H9 (cell line): ENCODE results near the gene YBEY. TPM values are rescaled to one million over a fixed set of nuclear protein-coding genes. Genes with fewer than 3 reads are reported as not detected.
A peak's percentile ranks its signal among the peaks of the same experiment; 100 is the strongest.

Experiments used
- DNase-seq: peaks from one replicate; pipeline ENCODE4 v3.0.0-alpha.2; 2017
- H2AFZ ChIP-seq: one replicate; pipeline ENCODE4 v1.6.1; 2013; ENCODE audit warnings: mild to moderate bottlenecking, low read length, control low read depth, moderate library complexity
- H2AK5ac ChIP-seq: 2 replicates; pipeline ENCODE4 v1.6.1; 2013; ENCODE audit warnings: low read length, control low read depth, mixed read lengths; ENCODE audit not compliant: insufficient read length
- H2BK120ac ChIP-seq: one replicate; pipeline ENCODE4 v1.6.1; 2013; ENCODE audit warnings: low read depth, mild to moderate bottlenecking, low read length, control low read depth, inconsistent platforms; ENCODE audit not compliant: poor library complexity, severe bottlenecking
- H2BK12ac ChIP-seq: 2 replicates; pipeline ENCODE4 v1.6.1; 2013; ENCODE audit warnings: low read length, control low read depth, mixed read lengths, low read depth; ENCODE audit not compliant: insufficient read length
- H2BK15ac ChIP-seq: 2 replicates; pipeline ENCODE4 v1.6.1; 2013; ENCODE audit warnings: low read depth, low read length, control low read depth
- H2BK20ac ChIP-seq: one replicate; pipeline ENCODE4 v1.6.1; 2013; ENCODE audit warnings: low read depth, mild to moderate bottlenecking, low read length, control low read depth, inconsistent platforms; ENCODE audit not compliant: poor library complexity, severe bottlenecking
- H2BK5ac ChIP-seq: 2 replicates; pipeline ENCODE4 v1.6.1; 2013; ENCODE audit warnings: low read length, control low read depth, mixed read lengths; ENCODE audit not compliant: insufficient read length
- H3K14ac ChIP-seq: 2 replicates; pipeline ENCODE4 v1.6.1; 2013; ENCODE audit warnings: low read length, control low read depth; ENCODE audit not compliant: insufficient read depth
- H3K18ac ChIP-seq: 2 replicates; pipeline ENCODE4 v1.6.1; 2013; ENCODE audit warnings: low read depth, mild to moderate bottlenecking, mixed read lengths, low read length, control low read depth; ENCODE audit not compliant: insufficient read length
- H3K23ac ChIP-seq: 2 replicates; pipeline ENCODE4 v1.6.1; 2013; ENCODE audit warnings: low read length, control low read depth, mixed read lengths, low read depth; ENCODE audit not compliant: insufficient read length
- H3K23me2 ChIP-seq: 2 replicates; pipeline ENCODE4 v1.6.1; 2013; ENCODE audit warnings: low read depth, mild to moderate bottlenecking, mixed read lengths, low read length, control low read depth; ENCODE audit not compliant: insufficient read length, poor library complexity, severe bottlenecking
- H3K27ac ChIP-seq: 2 replicates; pipeline ENCODE4 v1.5.1; 2013; ENCODE audit warnings: low read length, control low read depth, mixed read lengths, low read depth; ENCODE audit not compliant: insufficient read length
- H3K27me3 ChIP-seq: 2 replicates; pipeline ENCODE4 v1.6.1; 2013; ENCODE audit warnings: low read length, control low read depth, inconsistent platforms; ENCODE audit not compliant: insufficient read depth
- H3K4ac ChIP-seq: 2 replicates; pipeline ENCODE4 v1.6.1; 2013; ENCODE audit warnings: low read depth, mild to moderate bottlenecking, control low read depth, inconsistent platforms, low read length, moderate library complexity
- H3K4me1 ChIP-seq: 2 replicates; pipeline ENCODE4 v1.6.1; 2013; ENCODE audit warnings: low read length, control low read depth, inconsistent platforms; ENCODE audit not compliant: insufficient read depth
- H3K4me2 ChIP-seq: 2 replicates; pipeline ENCODE4 v1.6.1; 2013; ENCODE audit warnings: low read length, control low read depth, mixed read lengths; ENCODE audit not compliant: insufficient read length, insufficient read depth
- H3K56ac ChIP-seq: 2 replicates; pipeline ENCODE4 v1.6.1; 2013; ENCODE audit warnings: low read depth, mild to moderate bottlenecking, mixed read lengths, low read length, control low read depth; ENCODE audit not compliant: insufficient read length
- H3K79me1 ChIP-seq: 2 replicates; pipeline ENCODE4 v1.6.1; 2013; ENCODE audit warnings: low read depth, mild to moderate bottlenecking, moderate library complexity, low read length, control low read depth, inconsistent platforms; ENCODE audit not compliant: insufficient read depth, poor library complexity, severe bottlenecking
- H3K79me2 ChIP-seq: 2 replicates; pipeline ENCODE4 v1.6.1; 2013; ENCODE audit warnings: low read length, control low read depth, inconsistent platforms; ENCODE audit not compliant: insufficient read depth
- H3K9ac ChIP-seq: 2 replicates; pipeline ENCODE4 v1.6.1; 2013; ENCODE audit warnings: low read length, control low read depth, mixed read lengths; ENCODE audit not compliant: insufficient read length; ENCODE audit errors: extremely low read depth
- H3K9me3 ChIP-seq: one replicate; pipeline ENCODE4 v1.6.1; 2013; ENCODE audit warnings: low read depth, low read length, inconsistent platforms; ENCODE audit not compliant: control insufficient read depth
- H3T11ph ChIP-seq: one replicate; pipeline ENCODE4 v1.6.1; 2013; ENCODE audit warnings: mild to moderate bottlenecking, low read length, control low read depth, inconsistent platforms
- H4K20me1 ChIP-seq: one replicate; pipeline ENCODE4 v1.6.1; 2013; ENCODE audit not compliant: control insufficient read depth, insufficient read length, insufficient read depth
- H4K5ac ChIP-seq: 2 replicates; pipeline ENCODE4 v1.6.1; 2013; ENCODE audit warnings: low read depth, mild to moderate bottlenecking, mixed read lengths, low read length, control low read depth; ENCODE audit not compliant: insufficient read length
- H4K8ac ChIP-seq: replicated peaks from 2 replicates; pipeline ENCODE4 v1.6.1; 2013; ENCODE audit warnings: low read length, control low read depth, mixed read lengths, low read depth; ENCODE audit not compliant: insufficient read length
- H4K91ac ChIP-seq: 2 replicates; pipeline ENCODE4 v1.6.1; 2013; ENCODE audit warnings: low read depth, mild to moderate bottlenecking, moderate library complexity, mixed read lengths, low read length, control low read depth; ENCODE audit not compliant: insufficient read length
- H3K27ac Mint-ChIP-seq, 3 experiments: 2 replicates in 2 of 3; 3 replicates in 1 of 3; pipeline ENCODE4 v1.8.0; 2020 to 2021; ENCODE audit warnings: mixed read lengths in 3 of 3, mild to moderate bottlenecking in 1 of 3, moderate library complexity in 1 of 3
- H3K27me3 Mint-ChIP-seq: 2 replicates; pipeline ENCODE4 v1.8.0; 2021; ENCODE audit warnings: low read depth, mild to moderate bottlenecking, moderate library complexity, mixed read lengths
- H3K36me3 Mint-ChIP-seq, 3 experiments: 2 replicates in 2 of 3; 3 replicates in 1 of 3; pipeline ENCODE4 v1.8.0; 2020 to 2021; ENCODE audit warnings: low read depth in 3 of 3, mixed read lengths in 3 of 3; ENCODE audit not compliant: insufficient read depth in 1 of 3
- H3K4me1 Mint-ChIP-seq, 2 experiments: 2 replicates each; pipeline ENCODE4 v1.8.0; 2020; ENCODE audit warnings: mixed read lengths in 2 of 2
- H3K4me3 Mint-ChIP-seq, 2 experiments: 2 replicates in 1 of 2; 3 replicates in 1 of 2; pipeline ENCODE4 v1.8.0; 2020 to 2021; ENCODE audit warnings: mild to moderate bottlenecking in 2 of 2, mixed read lengths in 2 of 2, moderate library complexity in 1 of 2
- H3K9me3 Mint-ChIP-seq, 2 experiments: 2 replicates in 1 of 2; 3 replicates in 1 of 2; pipeline ENCODE4 v1.8.0; 2020; ENCODE audit warnings: mild to moderate bottlenecking in 2 of 2, mixed read lengths in 2 of 2, moderate library complexity in 1 of 2
- whole genome bisulfite sequencing: extraction: QIAGEN DNeasy Blood & Tissue Kit; methylation state at CpG from one replicate; pipeline ENCODE4 v1.1.7; 2013; ENCODE audit warnings: missing lambda C conversion rate, low lambda C conversion rate, mixed read lengths; ENCODE audit not compliant: insufficient read length; ENCODE audit errors: extremely low coverage; 5-methylcytosine and 5-hydroxymethylcytosine counted together
- total RNA-seq: library from RNA; stranded (reverse); gene quantifications from 2 replicates; pipeline ENCODE4 v1.2.1, GENCODE V29; 2021
- TF ChIP-seq, protein P1 (sequence below): fragments of 200-600 bp; sonication (generic); conservative IDR thresholded peaks from 3 replicates; pipeline ENCODE4 v1.8.0; 2021; ENCODE audit warnings: antibody characterized with exemption, mild to moderate bottlenecking

The YBEY gene
- total RNA-seq, 1 experiment from 2014 or later, result 26.2 TPM

- Histone ChIP-seq H2AK5ac (no peak overlapping the region), H3K9me3 (no peaks in the 10 kb centered on the region), H3K27me3 (no peaks in the 10 kb centered on the region), H4K5ac (no peak overlapping the region), H2AFZ (no peak overlapping the region), H2BK120ac (no peak overlapping the region), H2BK5ac (no peak overlapping the region), H3K27ac (no peak overlapping the region), H3K23me2 (peaks cover 9% of the 10 kb centered on the region), H4K8ac (no peak overlapping the region), H2BK15ac (no peak overlapping the region), H3K79me2 (no peaks in the 10 kb centered on the region), H3K14ac (0 out of 2 replicates have a peak overlapping the region, but pooled peaks have one; percentile 12), H3K4ac (no peak overlapping the region), H3K18ac (peak overlapping the region; percentile 66), H3K79me1 (no peaks in the 10 kb centered on the region), H4K91ac (no peak overlapping the region), H4K20me1 (no peaks in the 10 kb centered on the region), H2BK12ac (no peak overlapping the region), H3K4me2 (peak overlapping the region; percentile 62), H3K56ac (no peak overlapping the region), H3K4me1 (no peaks in the 10 kb centered on the region; the same call in 1 of the 2 replicates), H2BK20ac (no peak overlapping the region), H3T11ph (no peak overlapping the region), H3K9ac (no peak overlapping the region), H3K23ac (no peak overlapping the region)
- Mint-ChIP-seq H3K4me1 (peaks cover 11 to 17% of the 10 kb centered on the region in 2 experiments), H3K27ac (peak overlapping the region in 2 of 3 experiments; percentile 81 to 95; a peak in 3 of 7 replicates), H3K4me3 (peak overlapping the region in 1 of 2 experiments; percentile 61; a peak in 2 of 5 replicates), H3K36me3 (peaks cover 19 to 33% (median 33%) of the 10 kb centered on the region in 3 experiments), H3K27me3 (no peaks in the 10 kb centered on the region), H3K9me3 (no peaks in the 10 kb centered on the region; a peak in 2 of 5 replicates)
- WGBS, result no CpG with 5 or more reads among the region's 84 CpGs
- no peak for DNase-seq
- TF ChIP-seq, protein P1, sequence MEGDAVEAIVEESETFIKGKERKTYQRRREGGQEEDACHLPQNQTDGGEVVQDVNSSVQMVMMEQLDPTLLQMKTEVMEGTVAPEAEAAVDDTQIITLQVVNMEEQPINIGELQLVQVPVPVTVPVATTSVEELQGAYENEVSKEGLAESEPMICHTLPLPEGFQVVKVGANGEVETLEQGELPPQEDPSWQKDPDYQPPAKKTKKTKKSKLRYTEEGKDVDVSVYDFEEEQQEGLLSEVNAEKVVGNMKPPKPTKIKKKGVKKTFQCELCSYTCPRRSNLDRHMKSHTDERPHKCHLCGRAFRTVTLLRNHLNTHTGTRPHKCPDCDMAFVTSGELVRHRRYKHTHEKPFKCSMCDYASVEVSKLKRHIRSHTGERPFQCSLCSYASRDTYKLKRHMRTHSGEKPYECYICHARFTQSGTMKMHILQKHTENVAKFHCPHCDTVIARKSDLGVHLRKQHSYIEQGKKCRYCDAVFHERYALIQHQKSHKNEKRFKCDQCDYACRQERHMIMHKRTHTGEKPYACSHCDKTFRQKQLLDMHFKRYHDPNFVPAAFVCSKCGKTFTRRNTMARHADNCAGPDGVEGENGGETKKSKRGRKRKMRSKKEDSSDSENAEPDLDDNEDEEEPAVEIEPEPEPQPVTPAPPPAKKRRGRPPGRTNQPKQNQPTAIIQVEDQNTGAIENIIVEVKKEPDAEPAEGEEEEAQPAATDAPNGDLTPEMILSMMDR, result no peak
Observed at GRCh38 chr21:46297338-46298271, 11.5 kb downstream of the YBEY start.
